Upper lobe of left lung (tissue), 6 donors: Measurements from ENCODE around the gene KIAA1755. TPM values are rescaled to one million over a fixed set of nuclear protein-coding genes. Genes with fewer than 3 reads are reported as not detected.
A peak's percentile ranks its signal among the peaks of the same experiment; 100 is the strongest.

Source experiments
- ATAC-seq, 2 donors: fragments of 200-7000 bp; cut with Tn5 transposase; one replicate each; pipeline ENCODE4 v1.9.1; 2022; ENCODE audit warnings: mild to moderate bottlenecking in 2 of 2, moderate library complexity in 2 of 2; ENCODE audit not compliant: low FRiP score in 2 of 2
- DNase-seq, 2 donors: peaks; one replicate each; pipeline ENCODE4 v3.0.0-alpha.2; 2019 to 2020
- H3K27ac ChIP-seq, 4 donors: fragments of 200-600 bp; sonication (generic); one replicate each; pipeline ENCODE4 v1.5.1; 2016 to 2019
- H3K27me3 ChIP-seq, 4 donors: fragments of 200-600 bp; sonication (generic); one replicate each; pipeline ENCODE4 v1.5.1; 2017 to 2019
- H3K36me3 ChIP-seq, 4 donors: fragments of 200-600 bp; sonication (generic); one replicate each; pipeline ENCODE4 v1.5.1; 2016 to 2019
- H3K4me1 ChIP-seq, 4 donors: fragments of 200-600 bp; sonication (generic); one replicate each; pipeline ENCODE4 v1.5.1; 2018 to 2019
- H3K4me3 ChIP-seq, 4 donors: fragments of 200-600 bp; sonication (generic); one replicate each; pipeline ENCODE4 v1.5.1; 2017 to 2019; ENCODE audit warnings: mild to moderate bottlenecking in 2 of 4, moderate library complexity in 1 of 4
- H3K9me3 ChIP-seq, 4 donors: fragments of 200-600 bp; sonication (generic); one replicate each; pipeline ENCODE4 v1.5.1; 2018 to 2019
- EP300 ChIP-seq, 4 donors: sonication (generic); formaldehyde crosslinking; IDR thresholded peaks; one replicate each; pipeline ENCODE4 v1.5.1; 2017; ENCODE audit warnings: antibody characterized with exemption in 4 of 4, control low read depth in 2 of 4
- POLR2A ChIP-seq, 4 donors: fragments of 450-650 bp; IDR thresholded peaks; one replicate each; pipeline ENCODE4 v1.5.1; 2016 to 2017; ENCODE audit warnings: antibody characterized with exemption in 4 of 4, mild to moderate bottlenecking in 2 of 4
- POLR2AphosphoS5 ChIP-seq, 2 donors: sonication (generic); formaldehyde crosslinking; IDR thresholded peaks; one replicate each; pipeline ENCODE4 v1.5.1; 2017; ENCODE audit warnings: antibody characterized with exemption in 2 of 2
- WGBS, 2 donors: methylation state at CpG; one replicate each; pipeline ENCODE4 v1.1.5; 2017 to 2018; 5-methylcytosine and 5-hydroxymethylcytosine counted together
- total RNA-seq, 6 donors: library from RNA; depleted of rRNA in 4 of 6; stranded (reverse); fragments of >200 nt in 4 of 6; gene quantifications; one replicate each; pipeline versions ENCODE4 v1.1.0 to v1.2.1, GENCODE V29; 2016 to 2021
- TF ChIP-seq, protein P1 (sequence below), 6 experiments: fragments of 450-650 bp in 4 of 6; fragments of 200-600 bp in 2 of 6; sonication (generic) in 2 of 6; IDR thresholded peaks; one replicate each; pipeline ENCODE4 v1.5.1; 2016 to 2019; ENCODE audit warnings: antibody characterized with exemption in 6 of 6
- donor health status: DM: no; HTN: no; CAD: no; lungs with moderate emphysema.
- donor health status: DM: no; HTN: yes; CAD: no; lungs with severe emphysema.

KIAA1755 gene
- total RNA-seq, 6 donors from 2014 or later = 0.15 to 3.1 (median 1.4) TPM

DNA sequence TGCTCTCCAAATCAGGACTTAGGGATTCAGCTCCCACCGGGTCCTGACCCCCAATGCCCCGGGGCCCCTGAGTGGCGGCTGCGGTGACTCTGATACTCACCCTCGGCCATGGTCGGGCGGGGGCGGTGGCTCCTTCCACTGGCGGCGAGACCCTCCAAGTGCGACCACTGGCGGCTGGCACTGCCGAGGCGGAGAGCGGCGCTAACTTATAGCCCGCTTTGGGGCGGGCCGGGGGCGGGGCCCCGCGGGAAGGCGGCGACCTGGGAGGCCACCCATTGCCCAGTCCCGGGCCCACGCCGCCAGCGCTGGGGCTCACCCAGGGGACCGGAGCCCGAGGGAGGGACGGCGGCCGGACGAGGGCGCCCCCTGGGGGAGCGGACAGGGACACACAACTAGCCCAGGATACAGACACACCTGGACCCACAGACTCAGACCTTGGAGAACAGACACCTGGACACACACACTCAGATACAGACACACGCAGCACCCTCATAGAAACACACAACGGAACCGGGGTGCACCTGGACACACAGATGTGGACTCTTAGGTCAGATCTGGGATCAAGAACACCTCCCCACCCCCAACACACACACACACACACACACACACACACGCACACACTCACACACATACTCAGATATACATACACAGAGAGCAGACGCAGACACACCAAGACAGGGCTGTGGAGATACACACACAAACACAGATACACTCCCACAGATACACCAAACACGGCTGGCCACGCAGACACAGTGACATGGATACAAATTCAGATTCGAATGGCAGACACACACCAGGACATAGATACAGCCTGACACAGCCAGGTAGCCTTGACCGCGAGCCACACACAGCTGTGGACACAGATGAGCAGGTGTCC lies 95.2 kb downstream of the KIAA1755 start, which contains the start of gene TGM2:
TGM2 (minus strand) TSS at position 182 of the 877 bp plus-strand sequence; CDS start at position 110, 72 bp downstream.
- Histone ChIP-seq H3K4me1 (peaks cover 40 to 67% (median 52%) of the 10 kb centered on the region in 4 donors), H3K27ac (peak within 1 kb of the TSS; percentile 72 to 93 (median 90)), H3K27me3 (no peaks in the 10 kb centered on the region), H3K36me3 (peaks cover 4 to 13% (median 6%) of the 10 kb centered on the region in 4 donors), H3K4me3 (peak within 1 kb of the TSS; percentile 30 to 61 (median 58)), H3K9me3 (no peaks in the 10 kb centered on the region)
- DNase-seq (peak; percentile 92 to 97), ATAC-seq (peak; percentile 79 to 90)
- 21 to 61% methylated on average over 9 to 27 of the region's 46 CpGs for WGBS, 2 donors
- TF ChIP-seq EP300 (IDR thresholded peaks at IDR 0.05) (no peak), POLR2AphosphoS5 (IDR thresholded peaks at IDR 0.05) (peak; percentile 72 to 86), POLR2A (IDR thresholded peaks at IDR 0.05) (peak; percentile 32 to 77 (median 58))
- TF ChIP-seq, protein P1, sequence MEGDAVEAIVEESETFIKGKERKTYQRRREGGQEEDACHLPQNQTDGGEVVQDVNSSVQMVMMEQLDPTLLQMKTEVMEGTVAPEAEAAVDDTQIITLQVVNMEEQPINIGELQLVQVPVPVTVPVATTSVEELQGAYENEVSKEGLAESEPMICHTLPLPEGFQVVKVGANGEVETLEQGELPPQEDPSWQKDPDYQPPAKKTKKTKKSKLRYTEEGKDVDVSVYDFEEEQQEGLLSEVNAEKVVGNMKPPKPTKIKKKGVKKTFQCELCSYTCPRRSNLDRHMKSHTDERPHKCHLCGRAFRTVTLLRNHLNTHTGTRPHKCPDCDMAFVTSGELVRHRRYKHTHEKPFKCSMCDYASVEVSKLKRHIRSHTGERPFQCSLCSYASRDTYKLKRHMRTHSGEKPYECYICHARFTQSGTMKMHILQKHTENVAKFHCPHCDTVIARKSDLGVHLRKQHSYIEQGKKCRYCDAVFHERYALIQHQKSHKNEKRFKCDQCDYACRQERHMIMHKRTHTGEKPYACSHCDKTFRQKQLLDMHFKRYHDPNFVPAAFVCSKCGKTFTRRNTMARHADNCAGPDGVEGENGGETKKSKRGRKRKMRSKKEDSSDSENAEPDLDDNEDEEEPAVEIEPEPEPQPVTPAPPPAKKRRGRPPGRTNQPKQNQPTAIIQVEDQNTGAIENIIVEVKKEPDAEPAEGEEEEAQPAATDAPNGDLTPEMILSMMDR (IDR thresholded peaks at IDR 0.05) = peak; percentile 87 to 97 (median 96)

DNA sequence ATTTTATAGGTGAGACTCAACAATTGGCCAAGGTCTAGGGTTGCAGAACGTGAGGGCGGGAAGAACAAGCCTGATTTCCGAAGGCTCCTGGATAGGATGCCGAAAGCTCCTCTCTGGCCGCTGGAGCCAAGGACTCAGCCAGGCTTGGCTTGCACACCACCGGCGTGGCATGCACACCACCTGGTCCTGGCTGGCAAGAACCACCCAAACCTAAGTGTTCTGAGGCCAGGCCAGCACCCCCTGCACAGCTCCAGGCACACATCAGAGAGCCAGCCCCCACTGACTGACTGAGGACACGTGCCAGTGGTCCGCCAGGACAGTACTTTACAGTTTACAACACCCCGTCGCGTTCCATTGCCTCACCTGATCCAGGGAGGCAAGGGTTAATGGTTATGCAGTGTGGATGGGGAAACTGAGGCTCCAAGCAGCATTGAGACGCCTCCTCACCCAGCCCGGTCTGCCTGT lies 95.9 kb downstream of the KIAA1755 start:
- no peak for DNase-seq
- peak overlapping the region; percentile 30 to 61 (median 58) for H3K4me3 ChIP-seq
- 67 to 72% methylated on average over 5 to 12 of the region's 14 CpGs for WGBS, 2 donors
- no peak for ATAC-seq
- H3K27ac ChIP-seq = peak overlapping the region; percentile 72 to 93 (median 90)
- H3K9me3 ChIP-seq = no peaks in the 10 kb centered on the region
- H3K4me1 ChIP-seq = peaks cover 45 to 69% (median 55%) of the 10 kb centered on the region in 4 donors
- TF ChIP-seq, protein P1 (IDR thresholded peaks at IDR 0.05) = no peak
- no peak for TF ChIP-seq EP300 (IDR thresholded peaks at IDR 0.05)
- TF ChIP-seq POLR2AphosphoS5 (IDR thresholded peaks at IDR 0.05) = no peak
- no peak for TF ChIP-seq POLR2A (IDR thresholded peaks at IDR 0.05)
- no peaks in the 10 kb centered on the region for H3K27me3 ChIP-seq
- peaks cover 5 to 19% (median 9%) of the 10 kb centered on the region in 4 donors for H3K36me3 ChIP-seq

DNA sequence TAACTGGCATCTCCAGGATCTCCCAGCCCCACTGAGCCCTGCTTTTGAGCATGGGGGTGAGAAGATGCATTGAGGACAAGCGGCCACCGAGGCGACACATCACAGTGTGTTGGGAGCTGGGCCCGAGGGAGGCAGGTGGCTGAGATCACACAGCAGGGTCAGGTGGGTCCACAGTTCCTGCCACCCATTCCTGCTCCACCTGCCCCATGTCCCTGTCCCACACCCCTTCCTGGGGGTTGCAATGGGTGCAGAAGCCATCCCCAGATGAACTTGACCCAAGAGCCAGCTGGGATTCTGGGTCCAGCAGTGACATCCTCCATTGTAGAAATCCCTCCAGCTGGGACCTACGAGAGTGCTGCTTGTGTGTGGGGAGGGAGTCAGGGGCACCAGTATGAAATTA lies 96.5 kb downstream of the KIAA1755 start:
- TF ChIP-seq POLR2A (IDR thresholded peaks at IDR 0.05) = no peak
- no peaks in the 10 kb centered on the region for H3K27me3 ChIP-seq
- peak overlapping the region; percentile 30 to 61 (median 58) for H3K4me3 ChIP-seq
- peaks cover 5 to 22% (median 9%) of the 10 kb centered on the region in 4 donors for H3K36me3 ChIP-seq
- WGBS, 2 donors = 56 to 72% methylated on average over 5 of the region's 5 CpGs
- H3K9me3 ChIP-seq = no peaks in the 10 kb centered on the region
- DNase-seq (no peak), ATAC-seq (no peak)
- peak overlapping the region; percentile 72 to 93 (median 90) for H3K27ac ChIP-seq
- peaks cover 40 to 69% (median 54%) of the 10 kb centered on the region in 4 donors for H3K4me1 ChIP-seq

DNA sequence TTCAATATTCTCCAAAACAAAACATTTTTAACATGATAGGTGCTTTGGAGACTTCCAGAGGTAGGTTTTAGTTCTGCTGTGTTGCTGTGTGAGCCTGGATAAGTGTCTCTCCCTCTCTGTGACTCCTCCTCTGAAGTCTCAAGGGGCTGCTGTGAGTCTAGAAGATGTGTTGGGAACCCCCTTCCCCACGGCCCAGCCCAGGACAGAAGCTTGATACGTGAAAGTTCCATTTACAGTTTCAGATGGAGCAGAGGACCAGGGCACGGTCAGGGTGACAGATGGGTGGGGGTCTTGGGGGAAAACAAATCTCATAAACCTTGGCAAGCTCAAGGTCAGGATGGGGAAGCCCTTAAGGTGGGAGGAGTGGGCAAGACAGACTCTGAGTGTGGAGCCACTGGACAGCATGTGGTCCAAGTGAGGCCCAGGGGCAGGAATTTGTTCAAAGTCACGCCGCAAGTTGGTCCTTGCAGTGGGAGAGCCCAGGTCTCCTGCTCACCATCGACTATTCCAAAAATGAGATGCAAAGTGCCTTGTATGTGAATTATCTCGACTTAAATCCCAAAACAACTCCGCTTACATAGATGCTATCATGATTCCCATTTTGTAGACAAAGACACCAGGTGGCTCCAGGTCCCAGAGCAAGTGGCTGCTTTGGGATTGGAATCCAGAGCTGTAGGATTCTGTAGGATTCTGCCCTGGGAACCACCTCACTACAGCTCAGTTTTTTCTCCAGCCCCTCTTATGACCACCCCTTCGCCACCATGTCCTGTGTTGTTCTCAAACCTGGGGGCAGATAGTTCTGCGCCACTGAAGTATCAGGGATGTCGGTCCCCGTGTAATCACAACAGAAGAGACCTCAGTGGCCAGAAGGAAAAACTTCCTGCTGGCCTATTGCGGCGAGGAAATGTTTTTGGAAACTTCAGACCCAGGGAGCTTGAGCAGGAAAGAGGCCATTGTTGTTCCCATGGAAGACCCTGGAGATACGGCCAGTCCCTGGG lies 97.4 kb downstream of the KIAA1755 start:
- TF ChIP-seq POLR2AphosphoS5 (IDR thresholded peaks at IDR 0.05) (no peak), POLR2A (IDR thresholded peaks at IDR 0.05) (no peak), EP300 (IDR thresholded peaks at IDR 0.05) (no peak)
- TF ChIP-seq, protein P1 (IDR thresholded peaks at IDR 0.05) = no peak
- ATAC-seq (no peak), DNase-seq (no peak)
- Histone ChIP-seq H3K4me1 (peaks cover 36 to 69% (median 52%) of the 10 kb centered on the region in 4 donors), H3K27me3 (no peaks in the 10 kb centered on the region), H3K9me3 (no peaks in the 10 kb centered on the region), H3K36me3 (peaks cover 5 to 25% (median 13%) of the 10 kb centered on the region in 4 donors), H3K27ac (peak overlapping the region; percentile 72 to 93 (median 90)), H3K4me3 (peak overlapping the region; percentile 30 to 61 (median 58))
- WGBS, 2 donors = 57 to 63% methylated on average over 15 of the region's 15 CpGs
